ENCODE results near the gene RDH8.

DNA sequence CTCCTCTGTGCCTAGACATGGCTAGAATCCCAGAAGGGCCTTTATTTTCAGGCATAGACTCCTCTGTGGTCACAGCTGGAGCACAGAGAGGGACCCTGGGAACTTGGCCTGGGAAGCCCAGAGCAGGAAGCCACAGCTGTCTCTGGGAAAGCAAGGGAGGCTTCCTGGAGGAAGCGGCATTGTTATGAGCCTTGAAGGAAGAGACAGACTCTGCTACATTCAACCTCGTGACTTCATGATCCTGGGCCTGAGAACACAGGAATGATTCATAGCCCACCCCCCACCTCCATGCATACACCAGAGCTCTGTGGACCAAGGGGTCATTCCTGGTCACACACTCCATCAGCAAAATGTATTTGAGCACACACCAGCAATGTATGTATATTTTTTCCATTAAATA, 8.6 kb downstream of the RDH8 start:
- TF ChIP-seq CTCF (IDR thresholded peaks at IDR 0.05; ENCODE audit: low read length) = no peak
- no peak for TF ChIP-seq EZH2 (optimal IDR thresholded peaks at IDR 0.05; ENCODE audit: low read depth, low read length)
- TF ChIP-seq EZH2phosphoT487 (IDR thresholded peaks at IDR 0.05; ENCODE audit: low read length) = no peak
